Activated naive CD8-positive, alpha-beta T cell treated with anti-CD3 and anti-CD28 coated beads for 36 hours (primary cell): ENCODE results near the gene ME3. TPM values are rescaled to one million over a fixed set of nuclear protein-coding genes. Genes with fewer than 3 reads are reported as not detected.

ENCODE experiments used
- DNase-seq: peaks from one replicate; pipeline ENCODE4 v3.0.0; 2021
- H3K27ac Mint-ChIP-seq: one replicate; pipeline ENCODE4 v1.8.0; 2022; ENCODE audit warnings: mild to moderate bottlenecking, moderate library complexity, mixed read lengths
- H3K27me3 Mint-ChIP-seq: one replicate; pipeline ENCODE4 v1.8.0; 2022; ENCODE audit warnings: mild to moderate bottlenecking, mixed read lengths
- H3K36me3 Mint-ChIP-seq: one replicate; pipeline ENCODE4 v1.8.0; 2021; ENCODE audit warnings: mild to moderate bottlenecking, mixed read lengths
- H3K4me1 Mint-ChIP-seq: one replicate; pipeline ENCODE4 v1.8.0; 2021; ENCODE audit warnings: mixed read lengths
- H3K4me3 Mint-ChIP-seq: one replicate; pipeline ENCODE4 v1.8.0; 2022; ENCODE audit warnings: mild to moderate bottlenecking, moderate library complexity, mixed read lengths
- H3K9me3 Mint-ChIP-seq: one replicate; pipeline ENCODE4 v1.8.0; 2022; ENCODE audit warnings: mixed read lengths
- total RNA-seq, 2 experiments: library from RNA; stranded (reverse); gene quantifications; one replicate each; pipeline ENCODE4 v1.2.3, GENCODE V29; 2021

Gene ME3
- total RNA-seq, 2 experiments from 2014 or later, result 3.8 to 4.8 TPM

- H3K36me3 Mint-ChIP-seq, result no peaks in the 10 kb centered on the region
- H3K27ac Mint-ChIP-seq, result no peak overlapping the region
- no peaks in the 10 kb centered on the region for H3K9me3 Mint-ChIP-seq
- H3K4me3 Mint-ChIP-seq, result no peak overlapping the region
- peaks cover 13% of the 10 kb centered on the region for H3K27me3 Mint-ChIP-seq
- DNase-seq, result no peak
- no peaks in the 10 kb centered on the region for H3K4me1 Mint-ChIP-seq
Observed at GRCh38 chr11:86702220-86702983, 30.0 kb upstream of the ME3 start.

GRCh38 chr11:86699040-86699791 is 26.8 kb upstream of the ME3 start:
- H3K9me3 Mint-ChIP-seq, result no peaks in the 10 kb centered on the region
- no peak for DNase-seq
- no peaks in the 10 kb centered on the region for H3K4me1 Mint-ChIP-seq
- H3K36me3 Mint-ChIP-seq, result no peaks in the 10 kb centered on the region
- no peak overlapping the region for H3K27ac Mint-ChIP-seq
- H3K27me3 Mint-ChIP-seq, result peaks cover 14% of the 10 kb centered on the region
- no peak overlapping the region for H3K4me3 Mint-ChIP-seq

GRCh38 chr11:86698639-86699038 is 26.2 kb upstream of the ME3 start:
- no peaks in the 10 kb centered on the region for H3K9me3 Mint-ChIP-seq
- DNase-seq, result no peak
- H3K27me3 Mint-ChIP-seq, result peaks cover 14% of the 10 kb centered on the region
- H3K27ac Mint-ChIP-seq, result no peak overlapping the region
- H3K4me1 Mint-ChIP-seq, result no peaks in the 10 kb centered on the region
- H3K4me3 Mint-ChIP-seq, result no peak overlapping the region
- H3K36me3 Mint-ChIP-seq, result no peaks in the 10 kb centered on the region

- no peak for DNase-seq
- no peaks in the 10 kb centered on the region for H3K4me1 Mint-ChIP-seq
- no peaks in the 10 kb centered on the region for H3K36me3 Mint-ChIP-seq
- H3K27ac Mint-ChIP-seq, result no peak overlapping the region
- no peak overlapping the region for H3K4me3 Mint-ChIP-seq
- H3K9me3 Mint-ChIP-seq, result no peaks in the 10 kb centered on the region
- H3K27me3 Mint-ChIP-seq, result peaks cover 22% of the 10 kb centered on the region
Observed at GRCh38 chr11:86696451-86696850, 24.0 kb upstream of the ME3 start.

GRCh38 chr11:86696004-86696403 is 23.6 kb upstream of the ME3 start:
- DNase-seq, result no peak
- H3K27me3 Mint-ChIP-seq, result peaks cover 22% of the 10 kb centered on the region
- H3K36me3 Mint-ChIP-seq, result no peaks in the 10 kb centered on the region
- H3K4me3 Mint-ChIP-seq, result no peak overlapping the region
- no peaks in the 10 kb centered on the region for H3K9me3 Mint-ChIP-seq
- no peak overlapping the region for H3K27ac Mint-ChIP-seq
- no peaks in the 10 kb centered on the region for H3K4me1 Mint-ChIP-seq

- Mint-ChIP-seq H3K27ac (no peak overlapping the region), H3K9me3 (no peaks in the 10 kb centered on the region), H3K27me3 (peaks cover 22% of the 10 kb centered on the region), H3K4me3 (no peak overlapping the region), H3K36me3 (no peaks in the 10 kb centered on the region), H3K4me1 (no peaks in the 10 kb centered on the region)
- DNase-seq, result no peak
Observed at GRCh38 chr11:86695373-86695772, 23.0 kb upstream of the ME3 start.

- DNase-seq, result no peak
- H3K9me3 Mint-ChIP-seq, result no peaks in the 10 kb centered on the region
- no peak overlapping the region for H3K4me3 Mint-ChIP-seq
- peaks cover 7% of the 10 kb centered on the region for H3K4me1 Mint-ChIP-seq
- no peak overlapping the region for H3K27ac Mint-ChIP-seq
- peaks cover 22% of the 10 kb centered on the region for H3K27me3 Mint-ChIP-seq
- no peaks in the 10 kb centered on the region for H3K36me3 Mint-ChIP-seq
Observed at GRCh38 chr11:86693518-86693917, 21.1 kb upstream of the ME3 start.

- Mint-ChIP-seq H3K4me3 (no peak overlapping the region), H3K36me3 (peaks cover 2% of the 10 kb centered on the region), H3K9me3 (peaks cover 1% of the 10 kb centered on the region)
Observed at GRCh38 chr11:86692746-86693145, 20.3 kb upstream of the ME3 start.

GRCh38 chr11:86692317-86692716 is 19.9 kb upstream of the ME3 start:
- Mint-ChIP-seq H3K4me1 (peaks cover 18% of the 10 kb centered on the region), H3K27ac (no peak overlapping the region), H3K4me3 (no peak overlapping the region), H3K36me3 (peaks cover 2% of the 10 kb centered on the region), H3K27me3 (peaks cover 18% of the 10 kb centered on the region), H3K9me3 (peaks cover 1% of the 10 kb centered on the region)
- DNase-seq, result no peak

More at GRCh38 chr11:86692746-86693145, 20.3 kb upstream of the ME3 start:
- peaks cover 14% of the 10 kb centered on the region for H3K4me1 Mint-ChIP-seq
- H3K27me3 Mint-ChIP-seq, result peaks cover 20% of the 10 kb centered on the region
- H3K27ac Mint-ChIP-seq, result no peak overlapping the region
- DNase-seq, result no peak

GRCh38 chr11:86688398-86689179 is 16.2 kb upstream of the ME3 start:
- Mint-ChIP-seq H3K27me3 (peaks cover 8% of the 10 kb centered on the region), H3K36me3 (peaks cover 2% of the 10 kb centered on the region), H3K4me1 (peaks cover 25% of the 10 kb centered on the region), H3K9me3 (peaks cover 1% of the 10 kb centered on the region), H3K27ac (peak overlapping the region; percentile 85), H3K4me3 (peak overlapping the region; percentile 60)
- DNase-seq, result no peak

GRCh38 chr11:86687185-86687778 is 14.9 kb upstream of the ME3 start:
- DNase-seq, result no peak
- Mint-ChIP-seq H3K27ac (peak overlapping the region; percentile 71), H3K27me3 (peaks cover 7% of the 10 kb centered on the region), H3K4me1 (peaks cover 25% of the 10 kb centered on the region), H3K36me3 (peaks cover 2% of the 10 kb centered on the region), H3K4me3 (no peak overlapping the region), H3K9me3 (peaks cover 1% of the 10 kb centered on the region)

GRCh38 chr11:86686531-86686930 is 14.1 kb upstream of the ME3 start:
- H3K27me3 Mint-ChIP-seq, result no peaks in the 10 kb centered on the region
- peaks cover 1% of the 10 kb centered on the region for H3K9me3 Mint-ChIP-seq
- no peak overlapping the region for H3K4me3 Mint-ChIP-seq
- H3K4me1 Mint-ChIP-seq, result peaks cover 25% of the 10 kb centered on the region
- no peak for DNase-seq
- peaks cover 2% of the 10 kb centered on the region for H3K36me3 Mint-ChIP-seq
- peak overlapping the region; percentile 71 for H3K27ac Mint-ChIP-seq

GRCh38 chr11:86681483-86681756 is 9.0 kb upstream of the ME3 start:
- no peak for DNase-seq
- no peaks in the 10 kb centered on the region for H3K4me1 Mint-ChIP-seq
- no peak overlapping the region for H3K4me3 Mint-ChIP-seq
- no peaks in the 10 kb centered on the region for H3K27me3 Mint-ChIP-seq
- H3K9me3 Mint-ChIP-seq, result no peaks in the 10 kb centered on the region
- H3K27ac Mint-ChIP-seq, result no peak overlapping the region
- H3K36me3 Mint-ChIP-seq, result no peaks in the 10 kb centered on the region

GRCh38 chr11:86680716-86681482 is 8.5 kb upstream of the ME3 start:
- no peaks in the 10 kb centered on the region for H3K9me3 Mint-ChIP-seq
- no peak overlapping the region for H3K27ac Mint-ChIP-seq

More at GRCh38 chr11:86680716-86681482, 8.5 kb upstream of the ME3 start:
- Mint-ChIP-seq H3K4me3 (no peak overlapping the region), H3K36me3 (no peaks in the 10 kb centered on the region), H3K4me1 (no peaks in the 10 kb centered on the region), H3K27me3 (no peaks in the 10 kb centered on the region)
- no peak for DNase-seq
